Hematopoietic multipotent progenitor cell treated with erythropoietin and hydrocortisone succinate and interleukin-3 and kit ligand, for 4 days (in vitro differentiated cells): ENCODE measurements around the gene INSR.
"Not testable (repeated sequence)": the region's sequence is repeated elsewhere in the genome, so short reads cannot be mapped to it uniquely, and the experiment has no call there.

Experiments
- DNase-seq: peaks from one replicate; pipeline ENCODE4 v3.0.0-alpha.2; 2015

INSR gene

DNA sequence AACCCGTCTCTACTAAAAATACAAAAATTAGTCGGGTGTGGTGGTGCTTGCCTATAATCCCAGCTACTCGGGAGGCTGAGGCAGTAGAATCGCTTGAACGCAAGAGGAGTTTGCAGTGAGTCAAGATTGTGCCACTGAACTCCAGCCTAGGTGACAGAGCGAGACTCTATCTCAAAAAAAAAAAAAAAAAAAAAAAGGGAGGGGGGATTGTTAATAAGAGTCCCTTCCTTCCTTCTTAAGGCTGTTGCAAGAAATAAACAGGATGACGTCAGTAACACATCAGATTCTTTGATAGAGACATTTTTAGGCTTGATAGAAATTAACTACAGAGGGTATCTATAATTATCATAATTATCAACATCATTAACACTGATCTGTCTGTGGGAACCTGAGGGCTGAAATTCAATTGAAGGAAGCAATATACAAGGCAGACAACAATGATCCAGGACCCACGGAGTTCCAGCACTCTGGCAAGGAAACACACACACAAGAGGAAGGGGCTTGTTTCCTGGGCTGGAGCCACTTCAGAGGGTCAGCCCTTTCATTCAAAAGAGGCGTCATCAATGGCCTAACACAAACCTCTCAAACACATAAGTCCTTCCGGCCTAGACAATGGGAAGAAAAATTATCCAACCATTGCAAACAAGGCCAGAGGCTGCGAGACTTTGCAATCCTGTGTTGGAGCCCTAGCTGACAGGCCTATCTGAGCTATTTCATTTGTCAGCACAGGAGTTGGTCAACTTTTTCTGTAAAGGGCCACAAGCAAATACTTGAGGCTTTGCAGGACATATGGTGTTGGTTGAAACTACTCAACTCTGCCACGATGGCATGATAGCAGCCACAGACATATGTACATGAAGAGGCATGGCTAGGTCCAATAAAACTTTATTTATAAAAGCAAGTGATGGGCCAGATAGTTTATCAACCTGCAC is 105.2 kb downstream of the INSR start:
- DNase-seq, result no peak

DNA sequence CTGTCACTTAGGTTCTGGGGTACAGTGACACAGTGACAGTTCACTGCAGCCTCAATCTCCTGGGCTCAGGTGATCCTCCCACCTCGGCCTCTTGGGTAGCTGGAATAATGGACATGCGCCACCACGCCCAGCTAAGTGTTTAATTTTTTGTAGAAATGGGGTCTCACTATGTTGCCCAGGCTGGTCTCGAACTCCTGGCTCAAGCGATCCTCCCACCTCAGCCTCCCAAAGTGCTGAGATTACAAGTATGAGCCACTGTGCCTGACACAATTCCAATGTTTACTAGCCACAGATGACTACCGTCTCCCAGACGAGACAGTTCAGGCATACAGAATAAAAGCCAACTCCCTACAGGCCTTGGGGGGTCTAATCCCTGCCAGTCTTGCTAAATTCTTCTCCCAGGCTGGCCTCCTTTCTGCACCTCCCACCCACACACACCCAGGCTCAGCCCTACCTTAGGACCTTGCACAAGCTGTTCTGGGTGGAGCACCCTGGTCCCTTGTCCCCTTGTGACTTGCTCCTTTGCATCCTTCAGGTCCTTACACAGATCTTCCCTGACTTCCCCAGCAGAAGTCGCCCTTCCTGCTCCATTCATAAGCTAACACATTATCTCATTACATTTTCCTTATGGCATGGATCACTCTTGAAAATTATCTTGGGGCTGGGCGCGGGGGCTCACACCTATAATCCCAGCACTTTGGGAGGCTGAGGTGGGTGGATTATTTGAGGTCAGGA is 106.4 kb downstream of the INSR start:
- DNase-seq, result no peak

DNA sequence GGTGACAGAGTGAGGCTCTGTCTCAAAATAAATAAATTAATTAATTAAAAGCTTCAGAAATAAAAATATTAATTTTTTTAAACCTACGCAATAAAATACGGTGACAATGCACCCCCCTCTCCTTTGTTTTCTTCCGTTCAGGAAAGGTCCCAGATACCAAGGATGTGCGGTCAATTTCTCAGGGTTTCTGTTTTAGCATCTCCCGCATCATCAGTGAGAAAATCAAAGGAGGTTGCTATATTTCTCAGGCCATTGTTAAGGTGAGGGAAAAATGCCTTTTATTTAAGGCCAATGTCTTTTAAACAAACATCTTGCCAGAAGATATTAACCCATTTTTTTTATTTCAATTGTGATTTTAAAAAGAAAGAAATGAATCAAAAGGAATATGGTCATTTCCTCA is 111.7 kb downstream of the INSR start:
- DNase-seq, result no peak

DNA sequence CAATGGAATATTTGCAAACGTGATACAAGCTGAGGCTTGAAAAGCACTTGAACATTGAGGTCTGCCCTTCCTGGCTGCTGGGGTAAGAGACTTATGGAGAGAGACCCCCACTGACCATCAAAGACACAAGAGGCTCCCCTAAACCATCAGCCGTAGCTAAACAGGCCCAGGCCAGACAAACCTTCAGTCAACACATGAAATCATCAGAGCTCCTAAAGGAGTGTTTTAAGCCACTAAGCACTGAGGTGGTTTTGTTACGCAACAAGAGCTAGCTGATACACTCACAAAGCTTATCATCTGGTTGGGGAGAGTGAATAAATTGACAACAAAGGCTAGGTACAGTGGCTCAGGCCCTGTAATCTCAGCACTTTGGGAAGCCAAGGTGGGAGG is 114.3 kb downstream of the INSR start:
- no peak for DNase-seq

DNA sequence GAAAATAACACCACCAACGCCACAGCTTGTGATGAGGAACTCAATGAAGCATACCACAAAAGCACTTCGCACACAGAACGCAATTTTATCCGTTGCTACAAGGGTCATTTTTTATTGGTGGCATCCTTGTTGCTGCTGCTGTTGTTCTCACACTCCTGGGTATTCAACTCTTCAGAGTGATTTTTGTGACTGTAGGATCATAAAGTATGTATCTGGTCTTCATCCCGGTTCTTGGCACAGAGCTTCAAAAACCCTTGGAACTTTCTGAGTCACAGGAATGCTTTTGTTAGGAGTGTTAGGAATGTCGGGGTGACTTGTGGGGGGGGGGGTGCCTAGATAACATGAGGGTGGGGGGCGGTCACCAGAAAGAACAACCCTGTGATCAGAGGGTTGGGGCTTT is 116.3 kb downstream of the INSR start:
- no peak for DNase-seq

DNA sequence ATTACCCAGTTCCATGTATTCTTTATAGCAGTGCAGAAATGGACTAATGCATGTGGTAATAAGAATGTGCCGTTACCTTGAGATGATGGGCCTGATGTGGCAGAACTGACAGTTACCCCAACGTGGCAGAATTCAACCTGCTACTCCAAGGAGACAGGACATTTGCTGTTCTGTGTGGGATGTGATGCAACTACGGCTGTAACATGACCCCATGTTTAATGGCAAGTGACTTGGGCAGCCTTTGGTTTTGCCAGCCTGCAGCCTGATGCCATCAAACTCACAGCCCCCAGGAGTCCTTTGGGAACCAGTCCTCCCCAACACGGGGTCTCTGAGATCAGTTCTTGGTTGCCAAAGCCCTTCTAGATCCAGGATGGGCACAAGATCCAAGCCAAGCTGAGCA is 117.4 kb downstream of the INSR start:
- no peak for DNase-seq

DNA sequence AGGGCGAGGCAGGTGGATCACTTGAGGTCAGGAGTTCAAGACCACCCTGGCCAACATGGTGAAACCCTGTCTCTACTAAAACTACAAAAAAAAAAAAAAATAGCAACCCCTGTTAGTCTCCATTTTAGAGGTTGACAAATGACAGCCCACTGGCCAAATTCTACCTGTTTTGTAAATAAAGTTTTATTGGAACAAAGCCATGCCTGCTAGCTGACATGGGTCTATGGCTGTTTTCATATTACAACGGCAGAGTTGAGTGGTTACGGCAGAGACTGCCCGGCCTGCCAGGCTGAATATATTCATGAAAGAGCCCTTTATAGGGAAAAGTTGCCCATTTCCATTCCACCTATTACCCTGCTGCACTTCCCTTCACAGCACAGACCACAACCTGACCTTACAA is 121.4 kb downstream of the INSR start:
- no peak for DNase-seq

DNA sequence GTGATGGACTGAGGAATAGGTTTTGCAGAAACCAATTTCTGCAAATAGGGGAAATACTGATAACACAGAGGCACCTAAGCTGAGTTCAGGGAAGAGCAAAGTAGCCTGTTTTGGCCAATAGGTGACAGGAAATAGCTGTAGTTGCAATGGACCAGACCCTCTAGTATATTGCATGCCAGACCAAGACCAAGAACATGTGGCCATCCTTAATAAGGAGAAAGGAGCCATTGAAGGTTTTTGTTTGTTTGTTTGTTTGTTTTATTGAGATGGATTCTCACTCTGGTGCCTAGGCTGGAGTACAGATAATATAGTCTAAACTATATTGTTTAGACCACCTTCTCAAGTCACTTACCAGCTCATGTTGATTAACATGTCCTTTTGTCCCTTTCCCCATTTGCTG is 123.2 kb downstream of the INSR start:
- DNase-seq, result no peak

DNA sequence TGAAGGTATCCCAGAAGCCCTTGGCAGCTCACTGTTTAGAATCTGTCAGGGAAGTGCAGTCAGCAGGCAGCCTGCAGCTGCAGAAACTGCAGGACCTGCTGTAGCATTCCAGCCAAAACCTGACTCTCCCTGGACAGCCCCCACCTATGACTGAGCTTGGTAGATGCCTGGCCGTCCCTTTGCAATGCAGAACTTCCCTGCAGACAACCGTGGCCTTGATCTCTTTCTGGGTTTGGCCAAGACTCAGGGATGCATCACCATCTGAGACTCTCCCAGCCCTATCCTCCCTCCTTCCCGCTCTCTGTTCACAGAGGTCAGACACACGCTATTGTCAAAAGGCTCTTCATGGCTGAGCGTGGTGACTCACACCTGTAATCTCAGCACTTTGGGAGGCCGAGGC is 125.3 kb downstream of the INSR start:
- DNase-seq, result no peak

DNA sequence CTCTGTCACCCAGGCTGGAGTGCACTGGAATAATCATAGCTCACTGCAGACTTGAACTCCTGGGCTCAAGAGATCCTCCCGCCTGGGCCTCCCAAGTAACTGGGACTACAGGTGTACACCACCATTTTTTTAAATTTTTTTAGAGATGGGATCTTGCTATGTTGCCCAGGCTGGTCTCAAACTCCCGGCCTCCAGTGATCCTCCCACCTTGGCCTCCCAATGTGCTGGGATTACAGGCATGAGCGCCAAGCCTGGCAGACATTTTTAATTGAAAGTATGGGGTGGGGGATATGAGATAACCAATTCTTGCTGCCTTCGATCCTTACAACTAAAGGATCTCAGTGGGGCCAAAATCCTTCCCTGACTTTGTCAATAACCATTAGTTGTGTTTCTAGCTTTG is 132.9 kb downstream of the INSR start:
- DNase-seq, result no peak

DNA sequence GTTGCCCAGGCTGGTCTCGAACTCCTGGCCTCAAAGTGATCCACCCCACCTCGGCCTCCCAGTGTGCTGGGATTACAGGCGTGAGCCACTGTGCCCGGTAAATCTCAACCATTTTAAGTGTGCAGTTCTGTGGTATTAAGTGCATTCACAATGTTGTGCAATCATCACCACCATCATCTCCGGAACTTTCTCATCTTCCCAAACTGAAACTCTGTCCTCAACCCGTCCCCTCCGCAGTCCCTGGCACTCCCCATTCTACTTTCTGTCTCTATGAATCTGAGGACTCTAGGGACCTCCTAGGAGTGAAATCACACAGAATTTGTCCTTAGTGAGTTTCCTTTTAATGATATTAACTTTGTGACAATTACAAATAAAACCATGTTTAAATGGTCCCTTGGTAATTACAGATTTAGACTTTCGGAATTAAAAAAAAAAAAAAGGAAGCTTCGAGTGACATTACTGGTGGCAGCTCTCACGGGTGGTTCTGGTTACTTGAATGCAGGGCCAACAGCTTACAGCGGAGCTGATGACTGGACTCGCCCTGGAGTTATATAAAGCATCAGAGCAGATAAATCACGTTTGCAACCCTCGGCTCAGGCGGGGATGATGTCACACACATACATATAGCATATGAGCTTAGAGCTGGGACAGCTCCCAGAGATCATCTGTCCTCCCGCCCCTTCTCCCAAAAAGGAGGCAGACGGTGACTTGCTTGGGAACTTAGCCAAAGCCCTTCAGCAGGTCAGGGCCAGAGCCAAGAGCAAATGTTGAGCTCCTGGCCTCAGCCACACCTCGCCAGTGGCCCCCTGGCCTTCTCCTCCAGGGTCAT is 134.9 kb downstream of the INSR start:
- DNase-seq, result no peak

DNA sequence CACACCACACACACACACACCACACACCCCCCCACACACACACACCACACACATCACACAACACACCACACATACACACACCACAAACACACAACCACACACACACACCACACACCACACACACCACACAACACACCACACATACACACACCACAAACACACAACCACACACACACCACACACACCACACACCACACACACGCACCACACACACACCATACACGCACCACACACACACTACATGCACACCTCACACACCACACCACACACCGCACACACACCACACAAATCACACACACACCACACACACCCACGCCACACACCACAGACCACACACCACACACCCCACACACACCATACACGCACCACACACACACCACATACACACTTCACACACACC is 141.2 kb downstream of the INSR start:
- no peak for DNase-seq

DNA sequence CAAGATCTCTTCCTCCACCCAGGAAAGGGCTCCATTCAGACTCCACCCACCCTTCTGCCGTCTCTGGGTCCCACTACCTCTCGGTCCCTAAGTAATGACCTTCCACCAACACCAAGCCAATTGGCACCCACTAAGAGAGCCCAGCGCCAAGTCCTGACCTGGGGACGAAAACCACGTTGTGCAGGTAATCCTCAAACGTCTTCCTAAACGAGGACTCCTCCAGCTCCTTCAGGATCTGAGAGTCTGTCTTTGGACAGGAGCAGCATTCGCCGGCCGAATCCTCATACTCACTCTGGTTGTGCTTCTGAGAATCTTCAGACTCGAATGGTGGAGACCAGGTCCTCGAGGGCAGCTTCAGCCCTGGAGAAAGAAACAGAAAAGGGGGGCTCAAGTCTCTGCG is 141.6 kb downstream of the INSR start:
- peak; percentile 36 for DNase-seq

DNA sequence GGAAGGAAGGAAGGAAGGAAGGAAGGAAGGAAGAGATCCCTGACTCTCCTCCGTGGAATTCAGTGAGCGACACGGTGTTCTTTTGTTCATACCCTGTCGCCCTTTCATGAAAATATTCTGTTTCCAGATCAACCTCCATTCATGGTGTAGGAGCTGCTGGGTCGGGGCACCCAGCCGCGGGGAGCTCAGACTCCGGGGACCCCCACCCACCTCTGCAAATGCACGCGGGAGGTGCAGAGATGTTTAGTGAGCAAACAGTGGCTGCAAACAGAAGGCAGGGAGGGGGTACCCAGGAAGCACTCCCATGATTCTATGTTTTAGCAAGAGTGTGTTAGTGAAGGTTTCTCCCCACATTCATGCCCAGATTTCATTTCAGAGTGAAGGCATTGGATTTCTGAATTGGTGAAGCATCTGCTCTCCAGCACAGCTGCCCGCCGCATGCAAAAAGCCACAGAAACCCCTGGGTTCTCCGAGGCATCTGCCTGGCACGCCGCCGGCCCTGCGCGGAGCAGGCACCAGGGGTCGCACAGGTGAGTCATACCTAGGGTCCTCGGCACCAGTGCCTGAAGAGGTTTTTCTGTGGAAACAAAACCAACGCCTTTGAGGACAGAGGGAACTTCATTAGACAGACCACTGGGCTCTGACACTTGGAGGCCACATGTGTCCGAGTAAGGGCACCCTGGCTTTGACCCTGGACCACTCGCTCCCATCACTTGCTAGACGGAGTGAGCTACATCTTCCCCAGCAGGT is 144.1 kb downstream of the INSR start:
- DNase-seq, result no peak

DNA sequence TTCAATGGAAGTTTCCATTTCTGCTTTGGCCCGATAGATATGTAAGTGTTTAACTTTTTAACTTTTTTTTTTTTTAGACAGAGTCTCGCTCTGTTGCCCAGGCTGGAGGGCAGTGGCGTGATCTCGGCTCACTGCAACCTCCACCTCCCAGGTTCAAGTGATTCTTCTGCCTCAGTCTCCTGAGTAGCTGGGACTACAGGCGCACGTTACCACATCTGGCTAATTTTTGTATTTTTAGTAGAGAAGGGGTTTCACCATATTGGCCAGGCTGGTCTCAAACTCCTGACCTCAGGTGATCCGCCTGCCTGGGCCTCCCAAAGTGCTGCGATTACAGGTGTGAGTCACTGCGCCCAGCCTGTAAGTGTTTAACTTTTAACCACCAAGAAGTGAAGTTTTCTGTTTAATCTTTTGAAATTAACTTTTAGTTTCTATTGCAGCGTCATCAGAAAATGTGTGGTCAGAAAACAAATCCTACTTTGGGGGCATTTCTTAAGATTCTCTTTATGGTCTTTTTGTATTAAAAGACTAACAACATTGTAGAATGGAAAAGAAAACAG is 147.0 kb downstream of the INSR start:
- not testable (repeated sequence) for DNase-seq

DNA sequence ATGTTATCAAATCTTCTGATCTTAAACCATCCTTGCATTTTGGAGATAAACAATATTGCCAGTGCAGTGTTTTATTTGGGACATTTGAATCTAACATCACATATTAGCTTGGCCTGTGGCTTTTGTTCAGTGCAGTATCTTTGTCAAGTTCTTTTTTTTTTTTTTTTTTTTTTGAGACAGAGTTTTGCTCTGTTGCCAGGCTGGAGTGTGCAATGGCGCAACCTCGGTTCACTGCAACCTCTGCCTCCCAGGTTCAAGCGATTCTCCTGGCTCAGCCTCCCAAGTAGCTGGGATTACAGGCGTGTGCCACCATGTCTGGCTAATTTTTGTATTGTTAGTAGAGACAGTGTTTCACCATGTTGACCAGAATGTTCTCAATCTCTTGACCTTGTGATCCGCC is 148.1 kb downstream of the INSR start:
- peak; percentile 28 for DNase-seq

DNA sequence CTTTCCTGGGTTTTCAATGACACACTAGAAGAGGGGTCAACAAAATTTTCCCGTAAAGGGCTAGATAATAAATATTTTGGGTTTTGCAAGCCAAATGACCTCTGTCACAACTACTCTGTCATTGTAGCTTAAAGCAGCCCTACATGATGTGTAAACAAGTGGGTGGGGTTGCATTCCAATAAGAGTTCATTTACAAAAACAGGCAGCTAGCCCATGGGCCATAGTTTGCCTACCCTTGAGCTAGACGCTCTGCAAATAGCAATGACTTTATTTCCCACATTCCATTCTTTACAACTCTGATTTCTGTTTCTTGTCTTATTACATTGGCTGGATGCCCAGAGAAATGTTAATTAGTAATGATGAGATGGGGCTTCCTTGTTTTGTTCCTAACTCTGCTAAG is 148.7 kb downstream of the INSR start:
- DNase-seq, result no peak

DNA sequence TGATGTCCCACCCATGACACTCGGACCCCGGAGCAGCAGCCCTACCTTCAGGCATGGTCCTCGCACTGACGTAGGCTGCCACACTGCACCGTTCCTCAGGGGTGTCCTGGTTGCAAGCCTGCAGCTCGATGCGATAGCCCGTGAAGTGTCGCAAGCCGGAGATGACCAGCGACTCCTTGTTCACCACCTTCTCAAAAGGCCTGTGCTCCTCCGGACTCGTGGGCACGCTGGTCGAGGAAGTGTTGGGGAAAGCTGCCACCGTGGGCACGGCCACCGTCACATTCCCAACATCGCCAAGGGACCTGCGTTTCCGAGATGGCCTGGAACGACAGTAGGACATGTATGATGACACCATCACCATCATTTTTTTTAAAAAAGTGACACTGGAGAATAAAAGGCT is 151.4 kb downstream of the INSR start:
- DNase-seq, result no peak

DNA sequence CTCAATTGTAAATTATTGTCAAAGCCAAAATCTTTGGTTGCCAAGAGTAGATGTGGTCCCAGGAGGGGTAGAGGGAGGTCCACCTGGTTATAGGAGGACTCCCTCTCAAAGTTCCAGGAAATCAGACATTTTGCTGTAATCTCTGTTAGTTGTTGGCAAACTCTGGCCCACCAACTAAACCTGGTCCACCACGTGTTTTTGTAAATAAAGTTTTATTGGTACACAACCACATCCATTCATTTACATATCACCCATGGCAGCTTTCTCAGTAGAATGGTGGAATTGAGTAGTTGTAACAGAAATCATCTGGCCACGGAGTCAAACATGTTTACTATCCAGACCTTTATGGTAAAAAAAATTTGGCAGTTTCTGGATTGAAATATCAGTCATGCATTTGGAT is 154.1 kb downstream of the INSR start:
- no peak for DNase-seq

DNA sequence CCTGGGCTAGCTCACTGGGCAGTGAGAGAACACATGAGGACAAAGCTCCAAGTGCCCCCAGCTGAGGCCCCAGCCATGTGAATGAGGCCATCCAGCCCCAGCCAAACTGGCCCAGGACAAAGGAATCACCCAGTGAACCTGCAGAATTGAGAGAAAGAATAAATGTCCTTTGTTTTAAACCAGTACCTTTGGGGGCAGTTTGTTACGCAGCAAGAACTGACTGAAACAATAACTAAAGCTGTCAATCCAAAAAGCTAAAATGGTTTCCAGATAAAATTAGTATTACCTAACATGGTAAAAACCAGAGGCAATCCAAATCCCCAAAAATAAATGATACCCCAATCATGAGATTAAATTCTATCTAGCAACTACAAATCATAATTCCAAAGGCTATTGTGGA is 155.1 kb downstream of the INSR start:
- no peak for DNase-seq

DNA sequence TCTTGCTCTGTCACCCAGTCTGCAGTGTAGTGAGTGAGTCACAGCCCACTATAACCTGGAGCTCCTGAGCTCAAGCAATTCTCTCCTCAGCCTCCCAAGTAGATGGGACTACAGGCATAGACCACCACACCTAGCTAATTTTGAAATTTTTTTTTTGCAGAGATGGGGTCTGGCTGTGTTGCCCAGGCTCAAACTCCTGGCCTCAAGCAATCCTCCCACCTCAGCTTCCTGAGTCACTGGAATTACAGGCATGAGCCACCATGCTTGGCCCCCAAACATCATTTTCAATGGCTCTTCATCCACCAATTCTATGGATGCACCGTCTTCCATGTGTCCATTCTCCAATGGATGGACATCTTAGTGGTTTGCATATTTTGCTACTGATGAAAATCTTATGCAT is 155.8 kb downstream of the INSR start:
- no peak for DNase-seq

DNA sequence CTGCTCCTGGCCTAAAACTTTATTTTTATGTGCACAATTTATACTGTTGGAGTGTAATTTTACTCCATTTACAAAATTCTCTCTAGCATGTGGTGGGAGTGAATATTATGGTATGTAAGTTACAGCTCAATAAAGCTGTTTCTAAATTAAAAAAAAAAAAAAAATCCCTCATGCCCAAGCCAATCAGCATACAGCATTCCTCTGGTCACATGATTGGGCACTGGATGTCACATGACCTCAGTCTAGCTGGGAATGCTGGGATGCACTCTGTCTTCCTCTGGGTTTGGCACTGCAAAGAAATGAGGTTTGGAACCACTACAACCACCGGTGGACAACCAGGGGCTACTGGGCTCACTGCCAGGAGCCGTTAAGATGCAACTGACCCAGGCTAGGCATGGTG is 157.1 kb downstream of the INSR start:
- no peak for DNase-seq
